ENCODE data around the gene SLC35F3. TPM values are rescaled to one million over a fixed set of nuclear protein-coding genes. Genes with fewer than 3 reads are reported as not detected.

SLC35F3 gene
- total RNA-seq, 1 experiment from 2014 or later = 19.1 TPM

GRCh38 chr1:234240680-234241079 lies 336.2 kb downstream of the SLC35F3 start:
- Histone ChIP-seq H3K27ac (ENCODE audit: low read length) (no peak overlapping the region), H3K27me3 (ENCODE audit: control insufficient read depth, insufficient read depth, low read length) (no peaks in the 10 kb centered on the region), H3K36me3 (ENCODE audit: control insufficient read depth, insufficient read depth, low read length) (no peaks in the 10 kb centered on the region), H3K9me3 (ENCODE audit: control insufficient read depth, insufficient read depth, low read depth, low read length) (no peaks in the 10 kb centered on the region), H3K4me1 (ENCODE audit: control insufficient read depth, insufficient read depth, low read length) (no peaks in the 10 kb centered on the region), H3K4me3 (ENCODE audit: low read depth in 2 of 2, low read length in 2 of 2) (no peak overlapping the region)
- TF ChIP-seq POLR2AphosphoS5 (IDR thresholded peaks at IDR 0.05; ENCODE audit: low read depth, low read length) (no peak), REST (IDR thresholded peaks at IDR 0.05; ENCODE audit: insufficient read depth in 1 of 2, low read depth in 2 of 2, low read length in 1 of 2) (no peak), SIN3A (IDR thresholded peaks at IDR 0.05; ENCODE audit: borderline replicate concordance, insufficient read depth, low read depth, low read length) (no peak), TCF7L2 (IDR thresholded peaks at IDR 0.05; ENCODE audit: low read depth, low read length) (no peak)
- TF ChIP-seq, protein P1, sequence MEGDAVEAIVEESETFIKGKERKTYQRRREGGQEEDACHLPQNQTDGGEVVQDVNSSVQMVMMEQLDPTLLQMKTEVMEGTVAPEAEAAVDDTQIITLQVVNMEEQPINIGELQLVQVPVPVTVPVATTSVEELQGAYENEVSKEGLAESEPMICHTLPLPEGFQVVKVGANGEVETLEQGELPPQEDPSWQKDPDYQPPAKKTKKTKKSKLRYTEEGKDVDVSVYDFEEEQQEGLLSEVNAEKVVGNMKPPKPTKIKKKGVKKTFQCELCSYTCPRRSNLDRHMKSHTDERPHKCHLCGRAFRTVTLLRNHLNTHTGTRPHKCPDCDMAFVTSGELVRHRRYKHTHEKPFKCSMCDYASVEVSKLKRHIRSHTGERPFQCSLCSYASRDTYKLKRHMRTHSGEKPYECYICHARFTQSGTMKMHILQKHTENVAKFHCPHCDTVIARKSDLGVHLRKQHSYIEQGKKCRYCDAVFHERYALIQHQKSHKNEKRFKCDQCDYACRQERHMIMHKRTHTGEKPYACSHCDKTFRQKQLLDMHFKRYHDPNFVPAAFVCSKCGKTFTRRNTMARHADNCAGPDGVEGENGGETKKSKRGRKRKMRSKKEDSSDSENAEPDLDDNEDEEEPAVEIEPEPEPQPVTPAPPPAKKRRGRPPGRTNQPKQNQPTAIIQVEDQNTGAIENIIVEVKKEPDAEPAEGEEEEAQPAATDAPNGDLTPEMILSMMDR (IDR thresholded peaks at IDR 0.05) = no peak
- intact Hi-C loops (cut with micrococcal nuclease; ENCODE audit: unreplicated experiment) = no loop called here
- BruUV-seq (replicated peaks) = no TSS peak
- in situ Hi-C loops (cut with HindIII; ENCODE audit: low pct_unique_long_range_greater_than_20kb, low sequenced_read_pairs) = no loop called here
- POLR2A ChIA-PET = no interaction called here
- CTCF ChIA-PET = no interaction called here
- ATAC-seq = no peak
- DNase-seq (ENCODE audit: low read depth, low spot score) = no peak

- ATAC-seq (no peak), DNase-seq (ENCODE audit: low read depth, low spot score) (no peak)
- Histone ChIP-seq H3K27me3 (ENCODE audit: control insufficient read depth, insufficient read depth, low read length) (no peaks in the 10 kb centered on the region), H3K27ac (ENCODE audit: low read length) (no peak overlapping the region), H3K4me3 (ENCODE audit: low read depth in 2 of 2, low read length in 2 of 2) (no peak overlapping the region), H3K36me3 (ENCODE audit: control insufficient read depth, insufficient read depth, low read length) (no peaks in the 10 kb centered on the region), H3K9me3 (ENCODE audit: control insufficient read depth, insufficient read depth, low read depth, low read length) (no peaks in the 10 kb centered on the region), H3K4me1 (ENCODE audit: control insufficient read depth, insufficient read depth, low read length) (no peaks in the 10 kb centered on the region)
- in situ Hi-C loops (cut with HindIII; ENCODE audit: low pct_unique_long_range_greater_than_20kb, low sequenced_read_pairs) (no loop called here), intact Hi-C loops (cut with micrococcal nuclease; ENCODE audit: unreplicated experiment) (no loop called here)
- ChIA-PET CTCF (no interaction called here), POLR2A (no interaction called here)
- TF ChIP-seq TCF7L2 (IDR thresholded peaks at IDR 0.05; ENCODE audit: low read depth, low read length) (no peak), POLR2AphosphoS5 (IDR thresholded peaks at IDR 0.05; ENCODE audit: low read depth, low read length) (no peak), REST (IDR thresholded peaks at IDR 0.05; ENCODE audit: insufficient read depth in 1 of 2, low read depth in 2 of 2, low read length in 1 of 2) (no peak), SIN3A (IDR thresholded peaks at IDR 0.05; ENCODE audit: borderline replicate concordance, insufficient read depth, low read depth, low read length) (no peak)
- TF ChIP-seq, protein P1 (IDR thresholded peaks at IDR 0.05) = no peak
- BruUV-seq (replicated peaks) = no TSS peak
Observed at GRCh38 chr1:234241941-234242490, 337.5 kb downstream of the SLC35F3 start.
